Coronary artery (tissue), 2 donors: ENCODE measurements around the gene SAMD8.
A peak's percentile ranks its signal among the peaks of the same experiment; 100 is the strongest.
"Not testable (repeated sequence)": the region's sequence is repeated elsewhere in the genome, so short reads cannot be mapped to it uniquely, and the experiment has no call there.

Experiments
- DNase-seq: peaks from one replicate; pipeline ENCODE4 v3.0.0-alpha.2; 2017; ENCODE audit warnings: low spot score
- H3K27ac ChIP-seq, 2 donors: fragments of 200-600 bp; sonication (generic); one replicate each; pipeline ENCODE4 v1.5.1; 2016 to 2019
- H3K4me3 ChIP-seq: fragments of 200-600 bp; sonication (generic); 2 replicates; pipeline ENCODE4 v1.5.1; 2016; ENCODE audit warnings: mild to moderate bottlenecking, moderate library complexity
- TF ChIP-seq, protein P1 (sequence below): fragments of 200-600 bp; sonication (generic); IDR thresholded peaks from one replicate; pipeline ENCODE4 v1.5.1; 2019; ENCODE audit warnings: antibody characterized with exemption

Gene SAMD8

DNA sequence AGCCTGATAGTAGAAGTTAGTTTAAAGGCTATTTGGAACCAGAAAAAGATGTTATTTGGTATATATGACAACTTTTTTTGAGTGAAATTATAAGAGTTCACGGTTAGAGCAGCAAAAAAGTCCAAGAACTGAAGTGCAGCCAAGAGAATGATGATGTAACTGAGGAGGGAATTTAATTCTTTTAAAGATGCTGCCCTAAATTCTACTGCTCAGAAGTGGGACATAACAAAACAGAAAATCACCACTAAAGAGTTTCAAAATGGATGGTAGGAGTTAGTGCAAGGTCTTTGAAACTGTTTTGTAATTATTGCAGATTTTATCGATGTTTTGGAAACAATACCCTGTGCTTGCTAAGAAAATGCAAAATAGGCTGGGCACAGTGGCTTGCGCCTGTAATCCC lies 6.5 kb downstream of the SAMD8 start:
- TF ChIP-seq, protein P1, sequence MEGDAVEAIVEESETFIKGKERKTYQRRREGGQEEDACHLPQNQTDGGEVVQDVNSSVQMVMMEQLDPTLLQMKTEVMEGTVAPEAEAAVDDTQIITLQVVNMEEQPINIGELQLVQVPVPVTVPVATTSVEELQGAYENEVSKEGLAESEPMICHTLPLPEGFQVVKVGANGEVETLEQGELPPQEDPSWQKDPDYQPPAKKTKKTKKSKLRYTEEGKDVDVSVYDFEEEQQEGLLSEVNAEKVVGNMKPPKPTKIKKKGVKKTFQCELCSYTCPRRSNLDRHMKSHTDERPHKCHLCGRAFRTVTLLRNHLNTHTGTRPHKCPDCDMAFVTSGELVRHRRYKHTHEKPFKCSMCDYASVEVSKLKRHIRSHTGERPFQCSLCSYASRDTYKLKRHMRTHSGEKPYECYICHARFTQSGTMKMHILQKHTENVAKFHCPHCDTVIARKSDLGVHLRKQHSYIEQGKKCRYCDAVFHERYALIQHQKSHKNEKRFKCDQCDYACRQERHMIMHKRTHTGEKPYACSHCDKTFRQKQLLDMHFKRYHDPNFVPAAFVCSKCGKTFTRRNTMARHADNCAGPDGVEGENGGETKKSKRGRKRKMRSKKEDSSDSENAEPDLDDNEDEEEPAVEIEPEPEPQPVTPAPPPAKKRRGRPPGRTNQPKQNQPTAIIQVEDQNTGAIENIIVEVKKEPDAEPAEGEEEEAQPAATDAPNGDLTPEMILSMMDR, result no peak
- DNase-seq, result no peak
- no peak overlapping the region for H3K4me3 ChIP-seq
- H3K27ac ChIP-seq, result peak overlapping the region in 1 of 2 donors; percentile 13

DNA sequence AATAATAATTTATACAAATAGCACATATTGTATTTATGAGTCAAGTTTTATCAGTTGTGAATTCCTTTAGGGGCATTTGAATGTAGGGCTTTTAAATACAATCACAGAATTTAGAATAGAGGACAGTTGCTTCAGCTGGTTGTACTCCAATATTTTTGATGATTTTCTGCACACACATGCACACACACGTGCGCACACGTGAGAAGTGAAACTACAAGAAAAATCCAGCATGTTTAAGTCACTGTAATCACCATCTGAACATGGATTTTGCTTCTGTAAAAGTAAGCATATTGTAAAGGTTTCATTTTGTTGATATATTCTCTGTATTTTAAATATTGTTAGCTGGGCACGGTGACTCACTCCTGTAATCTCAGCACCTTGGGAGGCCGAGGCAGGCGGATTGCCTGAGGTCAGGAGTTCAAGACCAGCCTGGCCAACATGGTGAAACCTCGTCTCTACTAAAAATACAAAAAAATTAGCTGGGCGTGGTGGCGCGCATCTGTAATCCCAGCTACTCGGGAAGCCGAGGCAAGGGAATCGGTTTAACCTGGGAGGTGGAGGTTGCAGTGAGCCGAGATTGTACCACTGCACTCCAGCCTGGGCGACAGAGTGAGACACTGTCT lies 8.1 kb downstream of the SAMD8 start:
- DNase-seq, H3K4me3 ChIP-seq, H3K27ac ChIP-seq: not testable (repeated sequence)

DNA sequence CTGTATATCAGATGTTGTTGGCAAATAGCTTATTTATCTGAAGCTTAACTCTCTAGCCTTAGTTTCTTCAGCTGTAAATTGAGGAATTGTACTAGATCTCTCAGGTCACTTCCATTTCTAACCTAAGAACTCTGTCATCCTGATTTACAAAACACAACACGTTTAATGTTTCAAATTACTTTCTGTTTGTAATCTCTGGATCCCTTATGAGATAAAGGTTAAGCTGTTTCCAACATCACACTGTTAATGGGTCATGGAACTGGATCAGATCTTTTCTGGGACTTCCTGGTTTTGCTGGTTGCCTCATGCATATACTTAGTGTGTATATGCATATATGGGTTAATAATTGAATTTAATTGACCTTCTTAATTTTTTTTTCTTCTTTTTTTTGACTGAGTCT lies 9.9 kb downstream of the SAMD8 start:
- no peak overlapping the region for H3K27ac ChIP-seq
- H3K4me3 ChIP-seq, result no peak overlapping the region
- DNase-seq, result no peak
- TF ChIP-seq, protein P1, result no peak

DNA sequence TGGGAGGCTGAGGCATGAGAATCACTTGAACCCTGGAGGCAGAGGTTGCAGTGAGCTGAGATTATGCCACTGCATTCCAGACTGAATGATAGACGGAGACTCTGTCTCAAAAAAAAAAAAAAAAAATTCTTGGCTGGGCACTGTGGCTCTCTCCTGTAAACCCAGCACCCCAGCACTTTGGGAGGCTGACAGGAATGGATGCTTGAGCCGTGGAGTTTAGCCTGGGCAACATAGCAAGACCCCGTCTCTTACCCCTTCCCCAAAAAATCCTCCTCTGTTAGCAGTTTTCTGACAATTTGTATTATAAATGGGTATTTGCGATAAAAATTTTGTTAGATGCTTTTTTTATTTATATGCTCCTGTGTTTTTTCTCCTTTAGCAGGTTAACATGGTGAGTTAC lies 11.0 kb downstream of the SAMD8 start:
- no peak for DNase-seq
- H3K27ac ChIP-seq, result no peak overlapping the region
- no peak overlapping the region for H3K4me3 ChIP-seq
- TF ChIP-seq, protein P1, result no peak

DNA sequence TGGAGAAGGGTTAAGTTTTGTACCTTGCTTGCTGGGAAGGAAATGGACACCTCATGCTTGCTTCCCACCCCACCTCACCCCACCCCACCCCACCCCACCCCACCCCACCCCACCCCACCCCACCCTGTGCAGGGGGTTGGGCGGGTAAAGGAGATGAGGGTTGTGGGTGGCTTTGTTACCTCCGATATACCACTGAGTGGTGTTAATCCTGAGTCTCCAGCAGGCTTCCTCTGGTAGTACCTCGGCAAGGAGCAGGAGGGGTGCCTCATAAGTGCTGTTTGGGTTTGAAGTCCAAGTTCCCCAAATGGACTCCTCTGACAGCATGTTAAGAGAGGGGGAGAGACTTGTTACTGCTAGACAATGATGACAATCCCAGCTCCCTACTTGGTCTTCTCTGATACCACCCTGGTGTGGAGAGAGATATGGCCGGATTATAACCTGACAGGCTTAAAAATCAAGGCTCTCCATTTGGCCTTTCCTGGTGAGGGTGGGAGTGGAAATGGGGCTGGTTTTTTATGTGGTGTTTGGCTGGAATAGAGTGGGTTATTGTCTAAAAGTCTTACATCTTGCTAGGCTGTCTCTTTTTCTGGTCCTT lies 11.7 kb downstream of the SAMD8 start:
- Histone ChIP-seq H3K27ac (no peak overlapping the region), H3K4me3 (no peak overlapping the region)
- DNase-seq, result no peak
- TF ChIP-seq, protein P1, result no peak

DNA sequence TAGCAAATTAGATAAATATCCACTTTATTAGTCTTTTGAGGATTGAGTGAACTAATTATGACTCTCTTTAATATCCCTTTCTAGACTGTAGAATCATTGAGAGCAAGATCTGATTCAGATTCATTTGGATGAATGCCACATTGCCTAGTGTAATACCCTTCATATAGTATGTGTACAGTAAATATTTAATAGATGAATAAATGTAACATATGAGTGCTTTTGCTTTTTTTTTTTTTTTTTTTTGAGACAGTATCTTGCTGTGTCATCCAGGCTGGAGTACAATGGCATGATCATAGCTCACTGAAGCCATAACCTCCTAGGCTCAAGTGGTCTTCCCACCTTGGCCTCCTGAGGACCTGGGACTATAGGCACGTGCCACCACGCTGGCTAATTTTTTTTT lies 14.8 kb downstream of the SAMD8 start:
- no peak for DNase-seq
- Histone ChIP-seq H3K27ac (no peak overlapping the region), H3K4me3 (no peak overlapping the region)
- TF ChIP-seq, protein P1, result no peak

DNA sequence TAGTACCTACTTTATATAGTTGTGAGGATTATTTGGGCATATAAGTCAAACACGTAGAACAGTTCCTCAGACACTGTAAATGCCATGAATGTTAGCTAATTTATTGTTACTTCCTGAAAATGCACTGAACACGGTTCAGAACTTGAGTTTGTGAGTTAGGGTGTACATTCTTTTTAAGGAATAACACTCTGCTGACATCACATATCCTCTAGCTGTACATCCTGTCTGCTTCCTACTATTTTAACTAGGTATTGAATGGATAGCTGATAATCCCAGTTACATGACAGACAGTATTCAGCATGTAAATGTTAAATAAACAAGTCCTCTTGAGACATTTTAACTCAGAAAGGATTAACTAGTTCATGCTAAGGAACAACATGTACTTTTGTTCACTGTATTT lies 16.0 kb downstream of the SAMD8 start:
- H3K4me3 ChIP-seq, result no peak overlapping the region
- no peak for DNase-seq
- peak overlapping the region in 1 of 2 donors; percentile 15 for H3K27ac ChIP-seq
- TF ChIP-seq, protein P1, result no peak

DNA sequence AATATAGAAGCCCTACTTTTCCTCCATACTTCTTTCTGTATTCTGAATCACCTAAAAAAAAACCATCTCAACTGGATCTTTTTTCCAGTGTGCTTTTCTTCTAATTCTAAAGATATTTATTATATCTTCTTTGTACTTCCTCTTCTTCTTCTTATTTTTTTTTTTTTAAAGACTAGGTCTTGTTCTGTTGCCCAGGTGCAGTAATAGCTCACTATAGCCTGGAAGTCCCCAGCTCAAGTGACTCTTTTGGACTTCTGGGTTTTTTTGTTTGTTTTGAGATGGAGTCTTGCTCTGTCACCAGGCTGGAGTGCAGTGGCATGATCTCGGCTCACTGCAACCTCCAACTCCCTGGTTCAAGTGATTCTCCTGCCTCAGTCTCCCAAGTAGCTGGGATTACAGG lies 17.5 kb downstream of the SAMD8 start:
- not testable (repeated sequence) for H3K4me3 ChIP-seq, H3K27ac ChIP-seq, DNase-seq
